ENCODE results near the gene SLFN5.

- TF ChIP-seq POLR2A (IDR thresholded peaks at IDR 0.05): peak; percentile 91 to 94
- TF ChIP-seq CTCF (IDR thresholded peaks at IDR 0.05): no peak
Measured at GRCh38 chr17:35242805-35243560, at the start of gene SLFN5.
